CD4-positive, alpha-beta memory T cell (primary cell): ENCODE measurements around the gene MGRN1. TPM values are rescaled to one million over a fixed set of nuclear protein-coding genes. Genes with fewer than 3 reads are reported as not detected.
A peak's percentile ranks its signal among the peaks of the same experiment; 100 is the strongest.

Source experiments
- CTCF ChIA-PET: fragments of 350-600 bp; sonication (Branson Sonifier 250); formaldehyde crosslinking; loops from one replicate; lab custom pipeline; 2021; ENCODE audit warnings: inconsistent platforms; ENCODE audit not compliant: partially characterized antibody; lab: Charles Lee
- POLR2A ChIA-PET: fragments of 350-600 bp; sonication (Branson Sonifier 250); formaldehyde crosslinking; loops from one replicate; lab custom pipeline; 2021; ENCODE audit not compliant: partially characterized antibody; lab: Charles Lee
- DNase-seq, 5 donors: peaks; one replicate each; pipeline versions ENCODE4 v3.0.0 to v3.0.0-alpha.2; 2020 to 2022; ENCODE audit warnings: mixed read lengths in 1 of 5
- H3K27ac ChIP-seq: one replicate; pipeline ENCODE4 v1.7.0; 2013; ENCODE audit warnings: low read depth, low read length
- H3K27me3 ChIP-seq: 2 replicates; pipeline ENCODE4 v1.7.0; 2013; ENCODE audit warnings: mild to moderate bottlenecking, low read length, moderate library complexity; ENCODE audit not compliant: insufficient read depth
- H3K36me3 ChIP-seq: 2 replicates; pipeline ENCODE4 v1.7.0; 2013; ENCODE audit warnings: mild to moderate bottlenecking, low read length, moderate library complexity; ENCODE audit not compliant: insufficient read depth
- H3K4me1 ChIP-seq: 2 replicates; pipeline ENCODE4 v1.7.0; 2013; ENCODE audit warnings: mild to moderate bottlenecking, low read length, moderate library complexity; ENCODE audit not compliant: insufficient read depth
- H3K4me3 ChIP-seq, 2 donors: one replicate each; pipeline ENCODE4 v1.7.0; 2013; ENCODE audit warnings: low read length in 2 of 2, mild to moderate bottlenecking in 1 of 2
- H3K9me3 ChIP-seq, 2 donors: one replicate each; pipeline ENCODE4 v1.7.0; 2013; ENCODE audit warnings: low read length in 2 of 2, control low read depth in 1 of 2; ENCODE audit not compliant: control insufficient read depth in 1 of 2
- H3K27ac Mint-ChIP-seq, 7 donors: one replicate each; pipeline ENCODE4 v1.8.0; 2020 to 2021; ENCODE audit warnings: mixed read lengths in 7 of 7, mild to moderate bottlenecking in 6 of 7, inconsistent platforms in 3 of 7, moderate library complexity in 3 of 7
- H3K27me3 Mint-ChIP-seq, 2 donors: one replicate each; pipeline ENCODE4 v1.8.0; 2020 to 2021; ENCODE audit warnings: mixed read lengths in 2 of 2
- H3K36me3 Mint-ChIP-seq, 2 donors: one replicate each; pipeline ENCODE4 v1.8.0; 2020 to 2021; ENCODE audit warnings: mixed read lengths in 2 of 2, inconsistent platforms in 1 of 2, mild to moderate bottlenecking in 1 of 2
- H3K4me1 Mint-ChIP-seq, 4 donors: one replicate each; pipeline ENCODE4 v1.8.0; 2020 to 2021; ENCODE audit warnings: mixed read lengths in 4 of 4, mild to moderate bottlenecking in 1 of 4
- H3K4me3 Mint-ChIP-seq, 8 donors: one replicate each; pipeline ENCODE4 v1.8.0; 2020 to 2021; ENCODE audit warnings: mixed read lengths in 8 of 8, mild to moderate bottlenecking in 7 of 8, moderate library complexity in 6 of 8, inconsistent platforms in 3 of 8
- H3K9me3 Mint-ChIP-seq, 8 donors: one replicate each; pipeline ENCODE4 v1.8.0; 2020 to 2021; ENCODE audit warnings: mixed read lengths in 8 of 8, mild to moderate bottlenecking in 5 of 8, inconsistent platforms in 3 of 8, moderate library complexity in 1 of 8
- intact Hi-C: fragments of 100-400 bp; cut with micrococcal nuclease; formaldehyde crosslinking; loops from one replicate; pipeline ENCODE4 v1.15.1; 2023
- polyA plus RNA-seq, 2 donors: library from polyadenylated mRNA; unstranded; fragments of 300-500 nt; fragmentation: Illumina TruSeq; gene quantifications; one replicate each; pipeline ENCODE4 v1.2.3, GENCODE V29; 2021
- total RNA-seq, 2 experiments: library from RNA; stranded (reverse); gene quantifications; one replicate each; pipeline ENCODE4 v1.2.3, GENCODE V29; 2021

Gene MGRN1
- total and polyA plus RNA-seq, 4 experiments from 2014 or later, result 1.2 to 64.1 (median 35.0) TPM

- H3K27me3 ChIP-seq, result no peaks in the 10 kb centered on the region
- intact Hi-C loops, result no loop called here
- no peak for DNase-seq
- Mint-ChIP-seq H3K27ac (peak overlapping the region in 6 of 7 donors; percentile 74 to 100 (median 94)), H3K4me1 (peaks cover 18 to 40% (median 30%) of the 10 kb centered on the region in 4 donors), H3K9me3 (no peaks in the 10 kb centered on the region), H3K36me3 (peaks cover 0 to 7% of the 10 kb centered on the region in 2 donors), H3K27me3 (no peaks in the 10 kb centered on the region), H3K4me3 (peak overlapping the region; percentile 40 to 97 (median 94))
- no peaks in the 10 kb centered on the region for H3K36me3 ChIP-seq
- H3K4me1 ChIP-seq, result peaks cover 25% of the 10 kb centered on the region
- POLR2A ChIA-PET, result interaction anchor here (0.5 to 4.4 kb wide), 13 partner anchors 9 to 772 kb away, joined by 3 to 51 read pairs (median 5); partner anchors contain the start of genes ANKS3, DNAAF8, NUDT16L1 and ROGDI
- no peaks in the 10 kb centered on the region for H3K9me3 ChIP-seq
- CTCF ChIA-PET, result interaction anchor here (0.6 to 2.2 kb wide), 24 partner anchors 8 to 370 kb away, joined by 3 to 17 read pairs (median 4); partner anchors contain the start of genes ANKS3, DNAAF8, TFAP4 and UBALD1
- peak overlapping the region; percentile 94 for H3K27ac ChIP-seq
- H3K4me3 ChIP-seq, result peak overlapping the region in 1 of 2 donors; percentile 38
Observed at GRCh38 chr16:4623593-4623992, 1.0 kb upstream of the MGRN1 start.

DNA sequence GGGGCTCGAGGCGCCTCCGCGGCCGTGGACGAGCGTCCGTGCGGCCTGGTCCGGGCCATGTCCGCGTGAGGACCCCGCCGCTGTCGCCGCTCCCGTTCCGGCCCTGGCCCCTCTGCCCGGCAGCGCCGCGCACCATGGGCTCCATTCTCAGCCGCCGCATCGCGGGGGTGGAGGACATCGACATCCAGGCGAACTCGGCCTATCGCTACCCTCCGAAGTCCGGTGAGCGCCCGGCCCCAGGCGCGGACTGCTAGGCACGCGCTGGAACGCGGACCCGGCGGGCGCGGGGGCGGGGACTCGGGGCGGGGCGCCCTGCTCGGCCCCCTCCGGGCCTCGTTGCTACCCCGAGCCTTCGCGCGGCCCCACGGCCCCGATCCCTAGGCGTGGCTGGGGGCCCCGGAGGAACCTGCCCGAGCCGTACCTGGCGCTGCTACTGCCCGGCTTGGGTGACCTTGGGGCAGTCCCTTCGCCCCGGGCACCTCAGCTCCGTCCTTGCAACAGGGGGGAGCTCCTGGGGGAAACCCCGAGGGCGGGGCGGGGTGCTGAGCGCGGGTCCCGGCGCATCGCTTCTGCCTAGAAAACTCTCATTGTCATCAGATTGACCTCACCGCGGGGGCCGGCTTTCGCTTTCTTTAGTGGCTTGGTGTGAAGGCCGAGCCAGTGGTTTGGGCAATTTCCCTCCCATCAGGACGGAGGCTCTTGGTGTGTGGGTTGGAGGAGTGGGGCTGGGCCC lies 367 bp downstream of the MGRN1 start:
- Mint-ChIP-seq H3K27me3 (no peaks in the 10 kb centered on the region), H3K4me1 (peaks cover 20 to 48% (median 34%) of the 10 kb centered on the region in 4 donors), H3K9me3 (peaks cover 0 to 2% (median 0%) of the 10 kb centered on the region in 8 donors), H3K36me3 (peaks cover 0 to 9% of the 10 kb centered on the region in 2 donors), H3K4me3 (peak overlapping the region; percentile 89 to 99 (median 93)), H3K27ac (peak overlapping the region; percentile 90 to 97 (median 95))
- POLR2A ChIA-PET, result interaction anchor here (0.6 to 4.4 kb wide), 12 partner anchors 8 to 353 kb away, joined by 3 to 51 read pairs (median 5); partner anchors contain the start of genes ANKS3, DNAAF8, NUDT16L1 and ROGDI
- Histone ChIP-seq H3K27ac (peak overlapping the region; percentile 94), H3K9me3 (no peaks in the 10 kb centered on the region), H3K4me3 (peak overlapping the region; percentile 38 to 81), H3K27me3 (no peaks in the 10 kb centered on the region), H3K4me1 (peaks cover 25% of the 10 kb centered on the region), H3K36me3 (no peaks in the 10 kb centered on the region)
- DNase-seq, result peak; percentile 48 to 82 (median 52)
- intact Hi-C loops, result loop anchor here (1.0 to 2.0 kb wide), 8 partner anchors 9 to 468 kb away; partner anchors contain the start of genes ANKS3, DNAAF8, GLYR1 and NUDT16L1
- CTCF ChIA-PET, result interaction anchor here (1.0 to 2.6 kb wide), 23 partner anchors 8 to 352 kb away, joined by 3 to 17 read pairs (median 5); partner anchors contain the start of genes ANKS3, DNAAF8, TFAP4 and UBALD1

DNA sequence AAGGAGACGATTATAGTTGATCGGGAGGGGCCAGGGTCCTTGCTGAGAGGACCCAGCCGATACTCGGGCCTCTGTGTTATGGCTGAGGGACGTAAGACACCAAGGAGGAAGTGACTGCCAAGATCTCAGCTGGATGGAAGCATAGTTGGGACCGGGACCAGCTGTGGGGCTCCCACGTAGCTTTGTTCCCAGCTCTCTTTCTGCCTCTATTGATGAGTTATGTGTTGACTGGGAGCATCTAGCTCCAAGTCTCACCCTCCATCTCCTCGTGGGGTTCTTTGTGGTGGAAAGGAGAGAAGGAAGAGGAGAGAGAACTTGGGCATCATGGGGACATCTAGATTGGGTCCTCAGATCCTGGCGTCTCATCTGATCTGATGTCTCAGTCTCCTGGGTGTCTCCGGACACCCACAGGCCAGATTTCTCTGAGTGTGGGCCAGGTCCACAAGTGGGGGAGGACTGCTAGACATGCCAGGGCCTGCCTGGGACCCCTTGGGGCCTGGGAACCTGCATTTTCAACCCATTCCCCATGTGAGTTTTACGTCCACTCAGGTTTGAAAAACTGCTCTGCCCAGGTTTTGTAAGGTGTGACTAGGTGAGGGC lies 1.0 kb downstream of the MGRN1 start:
- Mint-ChIP-seq H3K4me1 (peaks cover 20 to 48% (median 34%) of the 10 kb centered on the region in 4 donors), H3K27me3 (no peaks in the 10 kb centered on the region), H3K27ac (peak overlapping the region; percentile 90 to 97 (median 95)), H3K4me3 (peak overlapping the region; percentile 89 to 99 (median 93)), H3K9me3 (peaks cover 0 to 2% (median 0%) of the 10 kb centered on the region in 8 donors), H3K36me3 (peaks cover 0 to 9% of the 10 kb centered on the region in 2 donors)
- no peak for DNase-seq
- H3K27me3 ChIP-seq, result no peaks in the 10 kb centered on the region
- ChIA-PET POLR2A (interaction anchor here (0.6 to 4.4 kb wide), 6 partner anchors 10 to 141 kb away, joined by 4 to 51 read pairs (median 11); partner anchors contain the start of genes ANKS3, DNAAF8, NUDT16L1 and UBALD1), CTCF (interaction anchor here (1.0 to 2.6 kb wide), 2 partner anchors 9 to 24 kb away, joined by 4 to 13 read pairs; no protein-coding TSS in a partner anchor)
- H3K4me1 ChIP-seq, result peaks cover 25% of the 10 kb centered on the region
- H3K4me3 ChIP-seq, result peak overlapping the region; percentile 38 to 81
- intact Hi-C loops, result loop anchor here (2.0 kb wide), 5 partner anchors 67 to 467 kb away; partner anchors contain the start of genes ANKS3, DNAAF8, GLYR1 and NUDT16L1
- no peaks in the 10 kb centered on the region for H3K9me3 ChIP-seq
- H3K36me3 ChIP-seq, result no peaks in the 10 kb centered on the region
- peak overlapping the region; percentile 94 for H3K27ac ChIP-seq

GRCh38 chr16:4626396-4626795 lies 1.8 kb downstream of the MGRN1 start:
- Histone ChIP-seq H3K36me3 (no peaks in the 10 kb centered on the region), H3K27me3 (no peaks in the 10 kb centered on the region), H3K27ac (peak overlapping the region; percentile 94), H3K9me3 (no peaks in the 10 kb centered on the region), H3K4me3 (no peak overlapping the region), H3K4me1 (peaks cover 25% of the 10 kb centered on the region)
- H3K36me3 Mint-ChIP-seq, result peaks cover 6 to 14% of the 10 kb centered on the region in 2 donors
- DNase-seq, result no peak
- intact Hi-C loops, result no loop called here
- CTCF ChIA-PET, result interaction anchor here (0.6 to 2.6 kb wide), 3 partner anchors 10 to 92 kb away, joined by 3 to 13 read pairs (median 4); no protein-coding TSS in a partner anchor
- peak overlapping the region; percentile 65 to 96 (median 92) for H3K27ac Mint-ChIP-seq
- POLR2A ChIA-PET, result interaction anchor here (1.2 to 4.4 kb wide), 3 partner anchors 11 to 68 kb away, joined by 3 to 51 read pairs (median 34); partner anchors contain the start of genes NUDT16L1 and UBALD1
- H3K4me1 Mint-ChIP-seq, result peaks cover 25 to 48% (median 37%) of the 10 kb centered on the region in 4 donors
- no peaks in the 10 kb centered on the region for H3K27me3 Mint-ChIP-seq
- peak overlapping the region; percentile 76 to 99 (median 92) for H3K4me3 Mint-ChIP-seq
- H3K9me3 Mint-ChIP-seq, result peaks cover 0 to 2% (median 0%) of the 10 kb centered on the region in 8 donors

- no peak overlapping the region for H3K4me3 ChIP-seq
- POLR2A ChIA-PET, result no interaction called here
Observed at GRCh38 chr16:4628283-4628682, 3.7 kb downstream of the MGRN1 start.

GRCh38 chr16:4631444-4631843 lies 6.8 kb downstream of the MGRN1 start:
- DNase-seq, result no peak
- ChIA-PET POLR2A (no interaction called here), CTCF (no interaction called here)
- Mint-ChIP-seq H3K4me3 (no peak overlapping the region), H3K36me3 (peaks cover 17 to 18% of the 10 kb centered on the region in 2 donors), H3K27ac (no peak overlapping the region), H3K9me3 (peaks cover 0 to 2% (median 0%) of the 10 kb centered on the region in 8 donors), H3K27me3 (no peaks in the 10 kb centered on the region), H3K4me1 (peaks cover 14 to 28% (median 21%) of the 10 kb centered on the region in 4 donors)
- Histone ChIP-seq H3K27ac (no peak overlapping the region), H3K4me3 (no peak overlapping the region), H3K36me3 (no peaks in the 10 kb centered on the region), H3K27me3 (no peaks in the 10 kb centered on the region), H3K9me3 (no peaks in the 10 kb centered on the region), H3K4me1 (peaks cover 7% of the 10 kb centered on the region)
- intact Hi-C loops, result no loop called here

More at GRCh38 chr16:4628283-4628682, 3.7 kb downstream of the MGRN1 start:
- no peak overlapping the region for H3K27ac ChIP-seq
- Mint-ChIP-seq H3K36me3 (peaks cover 10 to 17% of the 10 kb centered on the region in 2 donors), H3K9me3 (peaks cover 0 to 2% (median 0%) of the 10 kb centered on the region in 8 donors), H3K27ac (peak overlapping the region in 1 of 7 donors; percentile 56), H3K4me1 (peaks cover 26 to 48% (median 38%) of the 10 kb centered on the region in 4 donors), H3K27me3 (no peaks in the 10 kb centered on the region), H3K4me3 (peak overlapping the region in 1 of 8 donors; percentile 21)
- CTCF ChIA-PET, result no interaction called here
- no peaks in the 10 kb centered on the region for H3K27me3 ChIP-seq
- H3K36me3 ChIP-seq, result no peaks in the 10 kb centered on the region
- peaks cover 25% of the 10 kb centered on the region for H3K4me1 ChIP-seq
- DNase-seq, result no peak
- H3K9me3 ChIP-seq, result no peaks in the 10 kb centered on the region
- intact Hi-C loops, result no loop called here
